HCT116 (cell line): ENCODE data around the gene TRIM77. TPM values are rescaled to one million over a fixed set of nuclear protein-coding genes. Genes with fewer than 3 reads are reported as not detected.
"Not testable (repeated sequence)": the region's sequence is repeated elsewhere in the genome, so short reads cannot be mapped to it uniquely, and the experiment has no call there.

Experiments
- ATAC-seq: fragments of 200-7000 bp; cut with Tn5 transposase; 2 replicates; pipeline ENCODE4 v1.9.1; 2020; ENCODE audit warnings: mild to moderate bottlenecking, moderate library complexity
- BruUV-seq: library from RNA; stranded (reverse); fragments of 400-500 nt; replicated peaks from 2 replicates; lab custom pipeline; 2021; lab: Mats Ljungman, UMichigan
- CTCF ChIA-PET: fragments of 300-600 bp; sonication (Branson Sonifier 250); formaldehyde crosslinking; loops from one replicate; lab custom pipeline; 2021; ENCODE audit warnings: antibody characterized with exemption; lab: Charles Lee
- POLR2A ChIA-PET: fragments of 300-600, 350-600 bp; sonication (Branson Sonifier 250); formaldehyde crosslinking; loops from one replicate; lab custom pipeline; 2021; ENCODE audit warnings: antibody characterized with exemption; lab: Charles Lee
- RAD21 ChIA-PET, 2 experiments: fragments of 300-600 bp; sonication (Branson Sonifier 250); formaldehyde crosslinking; loops; one replicate each; lab custom pipeline; 2023; ENCODE audit warnings: low total read pairs in 2 of 2; ENCODE audit not compliant: uncharacterized antibody in 2 of 2, unreplicated experiment in 2 of 2, low non-redundant PET in 1 of 2; lab: Charles Lee
- DNase-seq: peaks from one replicate; pipeline ENCODE4 v3.0.0-alpha.2; 2010; ENCODE audit warnings: low read depth, low spot score
- H2AFZ ChIP-seq: fragments of 200-600 bp; shearing (Covaris generic), sonication (generic); 2 replicates; pipeline ENCODE4 v1.6.1; 2017; ENCODE audit warnings: low read depth, mixed run types, mixed read lengths, antibody characterized with exemption, low read length; ENCODE audit not compliant: poor library complexity, severe bottlenecking
- H3K27ac ChIP-seq: 2 replicates; pipeline ENCODE4 v1.5.1; 2012; ENCODE audit warnings: low read depth, low read length
- H3K27me3 ChIP-seq: fragments of 200-600 bp; sonication (generic); 2 replicates; pipeline ENCODE4 v1.6.1; 2016; ENCODE audit warnings: mixed run types, low read length, mixed read lengths; ENCODE audit not compliant: insufficient read depth
- H3K36me3 ChIP-seq, 2 experiments: fragments of 200-500 bp in 1 of 2; fragments of 200-600 bp in 1 of 2; sonication (Bioruptor generic) in 1 of 2; sonication (generic) in 1 of 2; 2 replicates each; pipeline versions ENCODE4 v1.5.1 to v1.6.1; 2014 to 2016; ENCODE audit warnings: low read length in 2 of 2, inconsistent platforms in 1 of 2, mixed read lengths in 1 of 2, mixed run types in 1 of 2; ENCODE audit not compliant: insufficient read depth in 2 of 2, control insufficient read depth in 1 of 2
- H3K4me1 ChIP-seq, 2 experiments: fragments of 200-600 bp in 1 of 2; sonication (generic) in 1 of 2; 2 replicates each; pipeline versions ENCODE4 v1.5.1 to v1.6.1; 2012 to 2017; ENCODE audit warnings: low read length in 2 of 2, inconsistent platforms in 1 of 2, mild to moderate bottlenecking in 1 of 2, mixed read lengths in 1 of 2, mixed run types in 1 of 2, moderate library complexity in 1 of 2; ENCODE audit not compliant: insufficient read depth in 2 of 2, control insufficient read depth in 1 of 2
- H3K4me2 ChIP-seq: fragments of 200-600 bp; sonication (generic); 2 replicates; pipeline ENCODE4 v1.6.1; 2017; ENCODE audit warnings: mixed run types, low read length, mixed read lengths
- H3K4me3 ChIP-seq, 2 experiments: fragments of 200-600 bp in 1 of 2; sonication (generic) in 1 of 2; replicated peaks in 1 of 2; 2 replicates each; pipeline ENCODE4 v1.5.1; 2011 to 2016; ENCODE audit warnings: low read length in 2 of 2, control low read depth in 1 of 2, low read depth in 1 of 2, mild to moderate bottlenecking in 1 of 2, mixed read lengths in 1 of 2, mixed run types in 1 of 2
- H3K79me2 ChIP-seq: fragments of 200-600 bp; sonication (generic); 2 replicates; pipeline ENCODE4 v1.6.1; 2017; ENCODE audit warnings: mild to moderate bottlenecking, mixed run types, low read length, moderate library complexity, mixed read lengths; ENCODE audit not compliant: insufficient read depth
- H3K9ac ChIP-seq: fragments of 200-600 bp; sonication (generic); 2 replicates; pipeline ENCODE4 v1.6.1; 2016; ENCODE audit warnings: low read length, mixed read lengths
- H3K9me2 ChIP-seq: fragments of 200-600 bp; sonication (generic), shearing (Covaris generic); 2 replicates; pipeline ENCODE4 v1.6.1; 2017; ENCODE audit warnings: mixed run types, mild to moderate bottlenecking, moderate library complexity; ENCODE audit not compliant: insufficient read depth
- H3K9me3 ChIP-seq, 2 experiments: fragments of 200-500 bp in 1 of 2; fragments of 200-600 bp in 1 of 2; sonication (Bioruptor generic) in 1 of 2; sonication (generic) in 1 of 2; 2 replicates each; pipeline ENCODE4 v1.6.1; 2014 to 2017; ENCODE audit warnings: low read length in 2 of 2, mixed read lengths in 2 of 2, inconsistent platforms in 1 of 2, low read depth in 1 of 2, mild to moderate bottlenecking in 1 of 2, mixed run types in 1 of 2, moderate library complexity in 1 of 2; ENCODE audit not compliant: control insufficient read depth in 1 of 2, insufficient read depth in 1 of 2
- H4K20me1 ChIP-seq: fragments of 200-600 bp; sonication (generic), shearing (Covaris generic); 2 replicates; pipeline ENCODE4 v1.6.1; 2017; ENCODE audit warnings: mixed run types, mild to moderate bottlenecking, moderate library complexity; ENCODE audit not compliant: insufficient read depth
- intact Hi-C: fragments of 100-400 bp; cut with micrococcal nuclease; formaldehyde crosslinking; loops from 2 replicates; pipeline ENCODE4 v1.10.0; 2022
- total RNA-seq: library from RNA; stranded (reverse); gene quantifications from one replicate; pipeline ENCODE4 v1.2.1, GENCODE V29; 2021; ENCODE audit not compliant: unreplicated experiment

The TRIM77 gene
- total RNA-seq, 1 experiment from 2014 or later: not detected

- POLR2A ChIA-PET, H4K20me1 ChIP-seq, H3K27ac ChIP-seq, H3K9me2 ChIP-seq, DNase-seq, H3K9ac ChIP-seq, intact Hi-C loops, BruUV-seq, ATAC-seq, H3K4me3 ChIP-seq, H3K4me1 ChIP-seq, H3K9me3 ChIP-seq, H3K4me2 ChIP-seq, H3K27me3 ChIP-seq, H3K36me3 ChIP-seq, H2AFZ ChIP-seq, RAD21 ChIA-PET, CTCF ChIA-PET, H3K79me2 ChIP-seq: not testable (repeated sequence)
These were observed 40.0 kb upstream of the TRIM77 start for GRCh38 chr11:89669993-89670669.

- DNase-seq, H3K4me3 ChIP-seq, ATAC-seq, H3K4me2 ChIP-seq, BruUV-seq, H3K27me3 ChIP-seq, H2AFZ ChIP-seq, CTCF ChIA-PET, H3K79me2 ChIP-seq, RAD21 ChIA-PET, H3K36me3 ChIP-seq, POLR2A ChIA-PET, H3K9me2 ChIP-seq, H3K9me3 ChIP-seq, H4K20me1 ChIP-seq, H3K27ac ChIP-seq, H3K4me1 ChIP-seq, H3K9ac ChIP-seq, intact Hi-C loops: not testable (repeated sequence)
These were observed 37.6 kb upstream of the TRIM77 start for GRCh38 chr11:89672547-89672946.

GRCh38 chr11:89673380-89673779, 36.7 kb upstream of the TRIM77 start:
- H3K27ac ChIP-seq, H3K36me3 ChIP-seq, H2AFZ ChIP-seq, H4K20me1 ChIP-seq, H3K4me1 ChIP-seq, CTCF ChIA-PET, DNase-seq, POLR2A ChIA-PET, H3K9ac ChIP-seq, H3K4me2 ChIP-seq, H3K9me2 ChIP-seq, BruUV-seq, H3K4me3 ChIP-seq, H3K79me2 ChIP-seq, H3K27me3 ChIP-seq, ATAC-seq, RAD21 ChIA-PET, H3K9me3 ChIP-seq, intact Hi-C loops: not testable (repeated sequence)
